Endodermal cell (in vitro differentiated cells): ENCODE data around the gene CPSF4. TPM values are rescaled to one million over a fixed set of nuclear protein-coding genes. Genes with fewer than 3 reads are reported as not detected.

Experiments used
- DNase-seq: peaks from one replicate; pipeline ENCODE4 v3.0.0-alpha.2; 2017
- H3K27ac ChIP-seq: 2 replicates; pipeline ENCODE4 v1.5.1; 2013; ENCODE audit warnings: mild to moderate bottlenecking, low read depth, low read length, moderate library complexity
- H3K27me3 ChIP-seq: 2 replicates; pipeline ENCODE4 v1.6.1; 2013; ENCODE audit warnings: mild to moderate bottlenecking, low read length, moderate library complexity; ENCODE audit not compliant: insufficient read depth, control insufficient read depth, poor library complexity, severe bottlenecking
- H3K36me3 ChIP-seq: 2 replicates; pipeline ENCODE4 v1.7.0; 2013; ENCODE audit warnings: mild to moderate bottlenecking, low read length, moderate library complexity; ENCODE audit not compliant: control insufficient read depth, insufficient read depth
- H3K4me1 ChIP-seq: one replicate; pipeline ENCODE4 v1.7.0; 2013; ENCODE audit warnings: low read length; ENCODE audit not compliant: control insufficient read depth, insufficient read depth
- H3K4me3 ChIP-seq: 2 replicates; pipeline ENCODE4 v1.5.1; 2013; ENCODE audit warnings: mild to moderate bottlenecking, low read length, moderate library complexity
- H3K9ac ChIP-seq: 2 replicates; pipeline ENCODE4 v1.6.1; 2013; ENCODE audit warnings: mild to moderate bottlenecking, low read length, moderate library complexity; ENCODE audit not compliant: poor library complexity, severe bottlenecking; ENCODE audit errors: extremely low read depth
- H3K9me3 ChIP-seq: 2 replicates; pipeline ENCODE4 v1.6.1; 2013; ENCODE audit warnings: mild to moderate bottlenecking, low read length, moderate library complexity; ENCODE audit not compliant: control insufficient read depth
- H3K27ac Mint-ChIP-seq: 2 replicates; pipeline ENCODE4 v1.8.0; 2020; ENCODE audit warnings: mixed read lengths
- H3K27me3 Mint-ChIP-seq: 2 replicates; pipeline ENCODE4 v1.8.0; 2021; ENCODE audit warnings: mild to moderate bottlenecking, mixed read lengths; ENCODE audit not compliant: insufficient read depth
- H3K36me3 Mint-ChIP-seq: 2 replicates; pipeline ENCODE4 v1.8.0; 2020; ENCODE audit warnings: low read depth, mixed read lengths
- H3K4me1 Mint-ChIP-seq: 2 replicates; pipeline ENCODE4 v1.8.0; 2020; ENCODE audit warnings: mixed read lengths
- H3K4me3 Mint-ChIP-seq: 2 replicates; pipeline ENCODE4 v1.8.0; 2020; ENCODE audit warnings: mild to moderate bottlenecking, moderate library complexity, mixed read lengths
- H3K9me3 Mint-ChIP-seq: 2 replicates; pipeline ENCODE4 v1.8.0; 2020; ENCODE audit warnings: mild to moderate bottlenecking, mixed read lengths
- WGBS, 2 experiments: methylation state at CpG; one replicate each; pipeline versions ENCODE4 v1.1.5 to v1.1.7; 2013; ENCODE audit warnings: missing lambda C conversion rate in 2 of 2, mixed read lengths in 1 of 2; ENCODE audit not compliant: insufficient coverage in 1 of 2, insufficient read length in 1 of 2; 5-methylcytosine and 5-hydroxymethylcytosine counted together
- total RNA-seq, 2 donors: library from RNA; stranded (reverse); fragmentation: NEBNext Ultra II Directional in 1 of 2; extraction: Animal tissue kit (Norgen Biotek cat#: 25700) in 1 of 2; gene quantifications; 2 replicates in 1 of 2; 3 replicates in 1 of 2; pipeline ENCODE4 v1.2.1, GENCODE V29; 2021
- TF ChIP-seq, protein P1 (sequence below): fragments of 200-600 bp; sonication (generic); conservative IDR thresholded peaks from 2 replicates; pipeline ENCODE4 v1.5.0; 2021; ENCODE audit warnings: antibody characterized with exemption, mild to moderate bottlenecking

Gene CPSF4
- total RNA-seq, 2 donors from 2014 or later = 87.3 to 126 TPM

- no peaks in the 10 kb centered on the region for H3K27me3 ChIP-seq
- peaks cover 4% of the 10 kb centered on the region for H3K36me3 ChIP-seq
- TF ChIP-seq, protein P1, sequence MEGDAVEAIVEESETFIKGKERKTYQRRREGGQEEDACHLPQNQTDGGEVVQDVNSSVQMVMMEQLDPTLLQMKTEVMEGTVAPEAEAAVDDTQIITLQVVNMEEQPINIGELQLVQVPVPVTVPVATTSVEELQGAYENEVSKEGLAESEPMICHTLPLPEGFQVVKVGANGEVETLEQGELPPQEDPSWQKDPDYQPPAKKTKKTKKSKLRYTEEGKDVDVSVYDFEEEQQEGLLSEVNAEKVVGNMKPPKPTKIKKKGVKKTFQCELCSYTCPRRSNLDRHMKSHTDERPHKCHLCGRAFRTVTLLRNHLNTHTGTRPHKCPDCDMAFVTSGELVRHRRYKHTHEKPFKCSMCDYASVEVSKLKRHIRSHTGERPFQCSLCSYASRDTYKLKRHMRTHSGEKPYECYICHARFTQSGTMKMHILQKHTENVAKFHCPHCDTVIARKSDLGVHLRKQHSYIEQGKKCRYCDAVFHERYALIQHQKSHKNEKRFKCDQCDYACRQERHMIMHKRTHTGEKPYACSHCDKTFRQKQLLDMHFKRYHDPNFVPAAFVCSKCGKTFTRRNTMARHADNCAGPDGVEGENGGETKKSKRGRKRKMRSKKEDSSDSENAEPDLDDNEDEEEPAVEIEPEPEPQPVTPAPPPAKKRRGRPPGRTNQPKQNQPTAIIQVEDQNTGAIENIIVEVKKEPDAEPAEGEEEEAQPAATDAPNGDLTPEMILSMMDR = no peak
- 15 to 83% methylated on average over 4 to 19 of the region's 19 CpGs for WGBS, 2 experiments
- no peak overlapping the region for H3K9ac ChIP-seq
- H3K27ac Mint-ChIP-seq = peak overlapping the region; percentile 97
- H3K27me3 Mint-ChIP-seq = no peaks in the 10 kb centered on the region
- H3K27ac ChIP-seq = no peak overlapping the region
- H3K4me3 ChIP-seq = peak overlapping the region; percentile 91
- no peaks in the 10 kb centered on the region for H3K9me3 ChIP-seq
- H3K9me3 Mint-ChIP-seq = no peaks in the 10 kb centered on the region
- peaks cover 16% of the 10 kb centered on the region for H3K4me1 Mint-ChIP-seq
- DNase-seq = peak; percentile 100
- H3K4me1 ChIP-seq = no peaks in the 10 kb centered on the region
- H3K36me3 Mint-ChIP-seq = peaks cover 17% of the 10 kb centered on the region
- peak overlapping the region; percentile 83 for H3K4me3 Mint-ChIP-seq
These were observed 65.5 kb downstream of the CPSF4 start for GRCh38 chr7:99504281-99504602.

DNA sequence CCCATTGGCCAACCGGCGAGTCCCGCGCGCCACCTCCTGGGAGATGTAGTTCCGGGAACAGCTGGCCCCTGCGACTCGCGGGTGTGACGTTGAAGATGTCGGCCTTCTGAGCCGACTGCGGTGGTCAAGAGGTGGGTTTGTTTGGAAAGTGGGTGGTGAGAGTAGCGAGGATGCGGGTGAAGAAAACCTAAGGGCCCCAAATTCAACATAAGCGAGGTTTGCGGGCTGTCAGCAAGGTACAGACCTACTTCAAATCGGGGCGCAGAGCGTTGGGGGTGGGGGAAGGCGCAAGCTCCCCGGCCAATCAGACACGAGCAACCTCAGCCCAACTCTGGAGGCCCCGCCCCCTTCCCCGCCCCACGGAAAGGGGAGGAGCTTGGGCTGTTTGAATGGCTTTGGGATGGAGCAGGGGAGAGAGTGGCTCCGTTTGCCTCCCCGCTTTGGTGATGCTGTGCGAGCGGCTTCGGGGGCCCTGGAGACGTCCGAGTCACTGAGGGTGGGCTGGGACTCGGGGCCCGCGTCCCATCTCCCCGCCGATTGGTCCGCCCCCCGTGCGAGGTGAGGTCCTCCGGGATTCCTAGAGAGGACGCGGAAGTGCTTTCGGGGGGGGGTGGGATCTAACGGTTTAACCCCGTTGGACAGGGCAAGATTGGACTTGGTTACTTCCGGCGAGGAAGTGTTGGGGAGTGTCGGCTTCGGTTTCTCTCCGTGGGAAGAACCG, 66.0 kb downstream of the CPSF4 start, which contains the start of gene ZKSCAN5:
ZKSCAN5 (plus strand) TSS at position 60 of the 721 bp plus-strand sequence. CDS start 1,383 bp downstream, outside the sequence.
- H3K4me3 Mint-ChIP-seq = peak within 1 kb of the TSS; percentile 83
- H3K36me3 Mint-ChIP-seq = peaks cover 19% of the 10 kb centered on the region

GRCh38 chr7:99505324-99505662, 66.5 kb downstream of the CPSF4 start:
- Histone ChIP-seq H3K9me3 (no peaks in the 10 kb centered on the region), H3K9ac (peak overlapping the region; percentile 51), H3K27me3 (no peaks in the 10 kb centered on the region), H3K27ac (no peak overlapping the region), H3K4me1 (no peaks in the 10 kb centered on the region), H3K36me3 (peaks cover 8% of the 10 kb centered on the region), H3K4me3 (peak overlapping the region; percentile 91)
- DNase-seq = no peak
- TF ChIP-seq, protein P1 = no peak
- Mint-ChIP-seq H3K9me3 (no peaks in the 10 kb centered on the region), H3K27me3 (no peaks in the 10 kb centered on the region), H3K4me1 (peaks cover 13% of the 10 kb centered on the region), H3K4me3 (peak overlapping the region; percentile 83), H3K27ac (peak overlapping the region; percentile 64), H3K36me3 (peaks cover 20% of the 10 kb centered on the region)
- 2 to 3% methylated on average over 5 to 11 of the region's 11 CpGs for WGBS, 2 experiments

More for the DNA sequence above, 66.0 kb downstream of the CPSF4 start, which contains the start of gene ZKSCAN5:
- Mint-ChIP-seq H3K9me3 (no peaks in the 10 kb centered on the region), H3K4me1 (peaks cover 13% of the 10 kb centered on the region), H3K27me3 (no peaks in the 10 kb centered on the region), H3K27ac (peak within 1 kb of the TSS; percentile 97)
- H3K36me3 ChIP-seq = peaks cover 6% of the 10 kb centered on the region
- H3K9me3 ChIP-seq = no peaks in the 10 kb centered on the region
- peak within 1 kb of the TSS; percentile 91 for H3K4me3 ChIP-seq
- H3K4me1 ChIP-seq = no peaks in the 10 kb centered on the region
- 0% methylated on average over 7 to 53 of the region's 53 CpGs for WGBS, 2 experiments
- DNase-seq = peak; percentile 99
- H3K27ac ChIP-seq = peak within 1 kb of the TSS; percentile 85
- peak within 1 kb of the TSS; percentile 51 for H3K9ac ChIP-seq
- no peaks in the 10 kb centered on the region for H3K27me3 ChIP-seq
- TF ChIP-seq, protein P1 = no peak

Other genes with a start within 250 kb of the CPSF4 start
- gene KPNA7, start 230.8 kb upstream of the CPSF4 start, total RNA-seq = not detected
- gene MYH16, start 166.1 kb upstream of the CPSF4 start, total RNA-seq = not detected
- gene ARPC1A, start 113.0 kb upstream of the CPSF4 start, total RNA-seq = 100 to 1,000 TPM; 150 to 154 TPM
- 10 to 100 TPM; 53.3 to 73.9 TPM for gene ARPC1B, start 64.2 kb upstream of the CPSF4 start, total RNA-seq
- 100 to 1,000 TPM; 147 to 165 TPM for gene PDAP1, start 30.3 kb upstream of the CPSF4 start, total RNA-seq
- 100 to 1,000 TPM; 102 to 117 TPM for gene BUD31, start 30.0 kb upstream of the CPSF4 start, total RNA-seq
- 10 to 100 TPM; 11.9 to 12.5 TPM for gene PTCD1, start 145 bp upstream of the CPSF4 start, total RNA-seq
- gene ATP5MF, start 27.2 kb downstream of the CPSF4 start, total RNA-seq = 100 to 1,000 TPM; 455 to 472 TPM
- gene ZNF789, start 33.9 kb downstream of the CPSF4 start, total RNA-seq = 10 to 100 TPM; 13.7 to 16.5 TPM
- gene ZNF394, start 61.3 kb downstream of the CPSF4 start, total RNA-seq = 10 to 100 TPM; 21.0 to 22.0 TPM
- 10 to 100 TPM; 14.9 to 18.2 TPM for gene ZKSCAN5, start 65.7 kb downstream of the CPSF4 start, total RNA-seq
- gene FAM200A, start 113.2 kb downstream of the CPSF4 start, total RNA-seq = 1 to 10 TPM; 7.7 to 8.3 TPM
- 10 to 100 TPM; 57.0 to 58.2 TPM for gene ZNF655, start 119.7 kb downstream of the CPSF4 start, total RNA-seq
- gene TMEM225B, start 159.3 kb downstream of the CPSF4 start, total RNA-seq = 1 to 10 TPM in 1 of 2 donors, under 1 TPM in 1; 0.26 to 3.2 TPM
- 10 to 100 TPM; 22.2 to 23.1 TPM for gene ZSCAN25, start 178.0 kb downstream of the CPSF4 start, total RNA-seq
- under 1 TPM; 0.38 to 0.42 TPM for gene CYP3A5, start 241.1 kb downstream of the CPSF4 start, total RNA-seq